SJSA1 (cell line): Measurements from ENCODE around the gene DNAI1. TPM values are rescaled to one million over a fixed set of nuclear protein-coding genes. Genes with fewer than 3 reads are reported as not detected.

Experiments
- DNase-seq, 2 experiments: peaks; one replicate each; pipeline ENCODE4 v3.0.0-alpha.2; 2015 to 2020; ENCODE audit warnings: low spot score in 2 of 2, low read depth in 1 of 2
- H3K27ac ChIP-seq: fragments of 250-450 bp; sonication (Bioruptor Pico); 2 replicates; pipeline ENCODE4 v1.5.1; 2020; ENCODE audit warnings: mild to moderate bottlenecking, moderate library complexity
- H3K27me3 ChIP-seq: fragments of 250-450 bp; sonication (Bioruptor Pico); replicated peaks from 2 replicates; pipeline ENCODE4 v1.5.1; 2020; ENCODE audit warnings: mild to moderate bottlenecking, moderate library complexity
- H3K36me3 ChIP-seq: fragments of 250-450 bp; sonication (Bioruptor Pico); 2 replicates; pipeline ENCODE4 v1.5.1; 2020; ENCODE audit warnings: mild to moderate bottlenecking
- H3K4me1 ChIP-seq: fragments of 250-450 bp; sonication (Bioruptor Pico); replicated peaks from 2 replicates; pipeline ENCODE4 v1.6.1; 2021; ENCODE audit warnings: mild to moderate bottlenecking
- H3K4me3 ChIP-seq: fragments of 250-450 bp; sonication (Bioruptor Pico); 2 replicates; pipeline ENCODE4 v1.5.1; 2020; ENCODE audit warnings: mild to moderate bottlenecking
- H3K9me3 ChIP-seq: fragments of 250-450 bp; sonication (Bioruptor Pico); replicated peaks from 2 replicates; pipeline ENCODE4 v1.5.1; 2020; ENCODE audit warnings: mild to moderate bottlenecking
- total RNA-seq: library from RNA; depleted of rRNA; stranded (reverse); fragments of >200 nt; shearing (Covaris generic); gene quantifications from 2 replicates; pipeline ENCODE4 v1.2.3, GENCODE V29; 2014

Gene DNAI1
- total RNA-seq, 1 experiment from 2014 or later: not detected

- Histone ChIP-seq H3K36me3 (no peaks in the 10 kb centered on the region), H3K4me3 (no peak overlapping the region), H3K9me3 (no peaks in the 10 kb centered on the region), H3K27me3 (no peaks in the 10 kb centered on the region), H3K27ac (no peak overlapping the region), H3K4me1 (no peaks in the 10 kb centered on the region)
- no peak for DNase-seq
Measured at GRCh38 chr9:34515959-34516358, 57.4 kb downstream of the DNAI1 start.

DNA sequence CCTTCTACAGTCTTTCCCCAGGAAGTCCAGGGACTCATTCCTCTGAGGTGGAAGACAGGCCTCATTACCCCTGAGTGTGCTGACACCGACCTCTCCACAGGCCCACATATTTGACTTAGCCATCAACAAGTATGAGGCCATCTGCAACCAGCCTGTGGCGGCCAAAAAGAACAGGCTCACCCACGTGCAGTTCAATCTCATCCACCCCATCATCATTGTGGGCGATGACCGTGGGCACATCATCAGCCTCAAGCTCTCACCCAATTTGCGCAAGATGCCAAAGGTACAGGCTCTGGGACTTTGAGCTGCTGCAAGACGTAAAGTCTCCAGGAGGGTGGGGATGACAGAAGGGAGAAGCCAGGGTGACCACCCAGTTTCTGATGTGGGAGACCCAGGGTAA, 58.6 kb downstream of the DNAI1 start:
- Histone ChIP-seq H3K4me3 (no peak overlapping the region), H3K9me3 (no peaks in the 10 kb centered on the region), H3K4me1 (no peaks in the 10 kb centered on the region), H3K36me3 (no peaks in the 10 kb centered on the region), H3K27me3 (peaks cover under 1% of the 10 kb centered on the region; the same call in 1 of the 2 replicates), H3K27ac (no peak overlapping the region)
- no peak for DNase-seq

DNA sequence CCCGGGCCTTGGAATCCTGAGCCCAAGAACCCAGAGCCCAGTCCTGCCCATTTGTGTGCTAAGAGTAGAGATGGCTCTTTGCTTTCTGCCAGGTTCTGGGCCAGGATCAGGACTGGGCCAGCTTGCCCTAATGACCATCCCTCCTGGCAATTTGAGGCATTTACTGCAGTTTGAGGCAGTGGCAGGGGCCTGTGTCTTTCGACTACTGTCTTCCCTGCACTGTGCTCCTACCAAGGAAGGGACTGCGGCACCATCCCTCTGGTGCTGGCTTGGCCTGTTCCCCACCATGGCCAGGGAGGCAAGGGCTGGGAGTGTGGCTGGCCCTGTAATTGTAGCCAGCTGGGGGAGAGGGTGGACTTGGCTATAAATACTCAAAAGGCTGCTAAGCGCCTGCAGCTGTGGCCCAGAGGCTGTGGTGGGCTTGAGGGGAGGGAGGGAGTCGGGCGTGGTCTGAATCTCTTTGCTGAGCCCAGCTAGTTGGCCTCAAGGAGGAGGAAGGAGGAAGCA, 59.6 kb downstream of the DNAI1 start:
- peaks cover 5% of the 10 kb centered on the region; the same call in 1 of the 2 replicates for H3K27me3 ChIP-seq
- H3K36me3 ChIP-seq: no peaks in the 10 kb centered on the region
- no peak overlapping the region for H3K27ac ChIP-seq
- no peaks in the 10 kb centered on the region; the same call in 1 of the 2 replicates for H3K4me1 ChIP-seq
- no peak for DNase-seq
- no peak overlapping the region for H3K4me3 ChIP-seq
- no peaks in the 10 kb centered on the region for H3K9me3 ChIP-seq

DNA sequence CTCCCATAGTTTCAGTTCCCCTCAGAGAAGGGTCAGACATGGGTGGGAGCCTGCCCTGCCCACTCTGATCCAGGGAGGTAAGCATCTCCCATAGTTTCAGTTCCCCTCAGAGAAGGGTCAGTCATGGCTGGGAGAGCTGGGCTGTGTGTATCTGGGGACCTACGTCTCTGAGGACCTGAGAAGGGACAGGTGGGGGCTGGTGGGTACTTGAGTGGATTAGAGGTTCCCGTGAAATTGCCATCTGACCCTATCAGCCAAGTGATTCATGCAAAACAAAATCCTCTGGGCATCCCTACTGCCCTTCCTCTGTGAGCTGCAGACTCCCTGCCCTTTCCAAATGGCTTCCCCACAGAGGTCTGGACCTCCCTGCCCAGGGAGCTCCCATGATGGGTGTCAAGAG, 60.3 kb downstream of the DNAI1 start:
- H3K27me3 ChIP-seq: peaks cover 5% of the 10 kb centered on the region; the same call in 1 of the 2 replicates
- H3K4me1 ChIP-seq: no peaks in the 10 kb centered on the region; the same call in 1 of the 2 replicates
- DNase-seq: no peak
- no peaks in the 10 kb centered on the region for H3K36me3 ChIP-seq
- no peak overlapping the region for H3K4me3 ChIP-seq
- H3K27ac ChIP-seq: no peak overlapping the region
- H3K9me3 ChIP-seq: no peaks in the 10 kb centered on the region

- H3K27me3 ChIP-seq: peaks cover 5% of the 10 kb centered on the region; the same call in 1 of the 2 replicates
- H3K4me3 ChIP-seq: no peak overlapping the region
- no peak for DNase-seq
- no peaks in the 10 kb centered on the region for H3K36me3 ChIP-seq
- H3K27ac ChIP-seq: no peak overlapping the region
- H3K9me3 ChIP-seq: no peaks in the 10 kb centered on the region
- no peaks in the 10 kb centered on the region; the same call in 1 of the 2 replicates for H3K4me1 ChIP-seq
Measured at GRCh38 chr9:34519321-34520020, 60.9 kb downstream of the DNAI1 start.

- no peaks in the 10 kb centered on the region for H3K9me3 ChIP-seq
- H3K4me3 ChIP-seq: no peak overlapping the region
- peaks cover 5% of the 10 kb centered on the region; the same call in 1 of the 2 replicates for H3K27me3 ChIP-seq
- no peaks in the 10 kb centered on the region; the same call in 1 of the 2 replicates for H3K4me1 ChIP-seq
- no peaks in the 10 kb centered on the region for H3K36me3 ChIP-seq
- DNase-seq: no peak
- H3K27ac ChIP-seq: no peak overlapping the region
Measured at GRCh38 chr9:34520096-34520495, 61.5 kb downstream of the DNAI1 start.

GRCh38 chr9:34520505-34521385, 62.1 kb downstream of the DNAI1 start:
- DNase-seq: no peak
- Histone ChIP-seq H3K4me1 (no peaks in the 10 kb centered on the region; the same call in 1 of the 2 replicates), H3K36me3 (no peaks in the 10 kb centered on the region), H3K27me3 (peaks cover 5% of the 10 kb centered on the region; the same call in 1 of the 2 replicates), H3K27ac (no peak overlapping the region), H3K9me3 (no peaks in the 10 kb centered on the region), H3K4me3 (no peak overlapping the region)

- Histone ChIP-seq H3K4me3 (no peak overlapping the region), H3K36me3 (no peaks in the 10 kb centered on the region), H3K27ac (no peak overlapping the region), H3K4me1 (no peaks in the 10 kb centered on the region; the same call in 1 of the 2 replicates), H3K9me3 (no peaks in the 10 kb centered on the region), H3K27me3 (peaks cover 5% of the 10 kb centered on the region; the same call in 1 of the 2 replicates)
- no peak for DNase-seq
Measured at GRCh38 chr9:34521406-34522045, 62.9 kb downstream of the DNAI1 start.

GRCh38 chr9:34522091-34522887, 63.7 kb downstream of the DNAI1 start:
- no peak for DNase-seq
- H3K9me3 ChIP-seq: no peaks in the 10 kb centered on the region
- peaks cover 5% of the 10 kb centered on the region; the same call in 1 of the 2 replicates for H3K27me3 ChIP-seq
- no peaks in the 10 kb centered on the region for H3K36me3 ChIP-seq
- H3K4me1 ChIP-seq: no peaks in the 10 kb centered on the region; the same call in 1 of the 2 replicates
- H3K27ac ChIP-seq: no peak overlapping the region
- H3K4me3 ChIP-seq: peak overlapping the region; percentile 12; the same call in 1 of the 2 replicates

GRCh38 chr9:34522971-34523797, 64.6 kb downstream of the DNAI1 start, which contains the start of gene ENHO:
TSS of gene ENHO (minus strand) at chr9:34522990. CDS start at chr9:34521695, 1,295 bp downstream.
- no peak within 1 kb of the TSS for H3K27ac ChIP-seq
- peak within 1 kb of the TSS; percentile 12; the same call in 1 of the 2 replicates for H3K4me3 ChIP-seq
- H3K4me1 ChIP-seq: no peaks in the 10 kb centered on the region; the same call in 1 of the 2 replicates
- DNase-seq: peak; percentile 63 to 69
- H3K9me3 ChIP-seq: no peaks in the 10 kb centered on the region
- no peaks in the 10 kb centered on the region for H3K36me3 ChIP-seq
- peaks cover 5% of the 10 kb centered on the region; the same call in 1 of the 2 replicates for H3K27me3 ChIP-seq

GRCh38 chr9:34524349-34524748, 65.7 kb downstream of the DNAI1 start:
- no peak for DNase-seq
- H3K4me3 ChIP-seq: no peak overlapping the region
- H3K27me3 ChIP-seq: peaks cover 5% of the 10 kb centered on the region; the same call in 1 of the 2 replicates
- no peaks in the 10 kb centered on the region for H3K36me3 ChIP-seq
- H3K9me3 ChIP-seq: no peaks in the 10 kb centered on the region
- no peak overlapping the region for H3K27ac ChIP-seq
- no peaks in the 10 kb centered on the region; the same call in 1 of the 2 replicates for H3K4me1 ChIP-seq

- no peak overlapping the region for H3K27ac ChIP-seq
- no peaks in the 10 kb centered on the region for H3K9me3 ChIP-seq
- peaks cover 5% of the 10 kb centered on the region; the same call in 1 of the 2 replicates for H3K27me3 ChIP-seq
- H3K4me3 ChIP-seq: no peak overlapping the region
- no peaks in the 10 kb centered on the region for H3K36me3 ChIP-seq
- H3K4me1 ChIP-seq: no peaks in the 10 kb centered on the region; the same call in 1 of the 2 replicates
- no peak for DNase-seq
Measured at GRCh38 chr9:34526026-34526425, 67.4 kb downstream of the DNAI1 start.
